Mammary microvascular endothelial cell (primary cell): ENCODE measurements around the gene MSLN. TPM values are rescaled to one million over a fixed set of nuclear protein-coding genes. Genes with fewer than 3 reads are reported as not detected.

Experiments
- total RNA-seq: library from RNA; depleted of rRNA; stranded (reverse); fragments of >200 nt; gene quantifications from 2 replicates; pipeline ENCODE4 v1.2.3, GENCODE V29; 2015

The MSLN gene
- total RNA-seq, result not detected in 2 replicates

GRCh38 chr16:760545-761343 lies at the start of gene MSLN:
TSS of gene MSLN (plus strand) at chr16:760734. CDS start at chr16:762681, 1,947 bp downstream.

GRCh38 chr16:714558-715476 lies 45.7 kb upstream of the MSLN start, which contains the start of gene METRN:
TSS of gene METRN (plus strand) at chr16:715118. CDS start at chr16:715290, 172 bp downstream.

GRCh38 chr16:720990-721764 lies 39.4 kb upstream of the MSLN start, which contains the start of gene ANTKMT:
TSS of gene ANTKMT (plus strand) at chr16:721146. CDS start at chr16:721275, 129 bp downstream.

GRCh38 chr16:726438-727290 lies 33.9 kb upstream of the MSLN start, which contains the start of the genes CCDC78 and HAGHL:
TSS of gene CCDC78 (minus strand) at chr16:726443. CDS start at chr16:726367, 76 bp downstream.
TSS of gene HAGHL (plus strand) at chr16:727106. CDS start at chr16:727510, 404 bp downstream.

GRCh38 chr16:740764-741505 lies 19.6 kb upstream of the MSLN start, which contains the start of gene CIAO3:
TSS of gene CIAO3 (minus strand) at chr16:740997. CDS start at chr16:740985, 12 bp downstream.

GRCh38 chr16:787978-788398 lies 27.5 kb downstream of the MSLN start, which contains the start of gene RPUSD1:
TSS of gene RPUSD1 (minus strand) at chr16:788381. CDS start at chr16:787737, 644 bp downstream.

GRCh38 chr16:788399-789126 lies 28.0 kb downstream of the MSLN start, which contains the start of gene CHTF18:
TSS of gene CHTF18 (plus strand) at chr16:788620. CDS start at chr16:788685, 65 bp downstream.

GRCh38 chr16:799948-800833 lies 39.7 kb downstream of the MSLN start, which contains the start of gene GNG13:
TSS of gene GNG13 (minus strand) at chr16:800734. CDS start at chr16:799077, 1,657 bp downstream.

Other genes with a start within 250 kb of the MSLN start
- 51.1 and 58.2 TPM in 2 replicates for gene CAPN15, start 233.0 kb upstream of the MSLN start, total RNA-seq
- gene PRR35, start 200.3 kb upstream of the MSLN start, total RNA-seq, result not detected in 2 replicates
- 0.59 and 0.67 TPM in 2 replicates for gene NHLRC4, start 193.7 kb upstream of the MSLN start, total RNA-seq
- gene PIGQ, start 190.8 kb upstream of the MSLN start, total RNA-seq, result 25.9 and 26.0 TPM in 2 replicates
- 14.0 and 19.3 TPM in 2 replicates for gene RAB40C, start 170.7 kb upstream of the MSLN start, total RNA-seq
- gene WFIKKN1, start 129.7 kb upstream of the MSLN start, total RNA-seq, result 0.10 TPM in 1 of 2 replicates, not detected in the other
- gene METTL26, start 124.4 kb upstream of the MSLN start, total RNA-seq, result 146 and 160 TPM in 2 replicates
- 27.6 and 35.6 TPM in 2 replicates for gene MCRIP2, start 118.9 kb upstream of the MSLN start, total RNA-seq
- 6.9 and 10.6 TPM in 2 replicates for gene WDR90, start 111.4 kb upstream of the MSLN start, total RNA-seq
- 39.1 and 50.4 TPM in 2 replicates for gene RHOT2, start 92.6 kb upstream of the MSLN start, total RNA-seq
- 0.07 and 0.69 TPM in 2 replicates for gene RHBDL1, start 85.1 kb upstream of the MSLN start, total RNA-seq
- 176 and 178 TPM in 2 replicates for gene STUB1, start 80.3 kb upstream of the MSLN start, total RNA-seq
- gene JMJD8, start 76.4 kb upstream of the MSLN start, total RNA-seq, result 71.3 and 89.9 TPM in 2 replicates
- 9.1 and 9.5 TPM in 2 replicates for gene WDR24, start 70.3 kb upstream of the MSLN start, total RNA-seq
- 0.07 TPM in 1 of 2 replicates, not detected in the other for gene FBXL16, start 54.9 kb upstream of the MSLN start, total RNA-seq
- gene METRN, start 45.6 kb upstream of the MSLN start, total RNA-seq, result 32.8 and 48.0 TPM in 2 replicates
- gene ANTKMT, start 39.6 kb upstream of the MSLN start, total RNA-seq, result 39.4 and 43.4 TPM in 2 replicates
- gene CCDC78, start 34.3 kb upstream of the MSLN start, total RNA-seq, result not detected in 2 replicates
- 0.79 and 1.9 TPM in 2 replicates for gene HAGHL, start 33.6 kb upstream of the MSLN start, total RNA-seq
- gene CIAO3, start 19.7 kb upstream of the MSLN start, total RNA-seq, result 25.8 and 30.2 TPM in 2 replicates
- 36.4 and 42.7 TPM in 2 replicates for gene RPUSD1, start 27.6 kb downstream of the MSLN start, total RNA-seq
- gene CHTF18, start 27.9 kb downstream of the MSLN start, total RNA-seq, result 19.6 and 19.7 TPM in 2 replicates
- gene GNG13, start 40.0 kb downstream of the MSLN start, total RNA-seq, result not detected in 2 replicates
- 7.3 and 10.0 TPM in 2 replicates for gene LMF1, start 210.2 kb downstream of the MSLN start, total RNA-seq
- 0.07 and 0.10 TPM in 2 replicates for gene SOX8, start 221.0 kb downstream of the MSLN start, total RNA-seq